Endothelial cell of umbilical vein (primary cell): ENCODE measurements around the gene PIP5K1A. TPM values are rescaled to one million over a fixed set of nuclear protein-coding genes. Genes with fewer than 3 reads are reported as not detected.
"Not testable (repeated sequence)": the region's sequence is repeated elsewhere in the genome, so short reads cannot be mapped to it uniquely, and the experiment has no call there.

Experiments
- BruUV-seq: library from RNA; stranded (reverse); fragments of 400-500 nt; replicated peaks from 2 replicates; lab custom pipeline; 2021; lab: Mats Ljungman, UMichigan
- CTCF ChIA-PET: fragments of 300-600, 350-600 bp; sonication (Branson Sonifier 250); formaldehyde crosslinking; loops from one replicate; lab custom pipeline; 2021; ENCODE audit warnings: antibody characterized with exemption, inconsistent platforms; lab: Charles Lee
- POLR2A ChIA-PET: fragments of 300-600, 350-600 bp; sonication (Branson Sonifier 250); formaldehyde crosslinking; loops from one replicate; lab custom pipeline; 2021; ENCODE audit warnings: antibody characterized with exemption, inconsistent platforms; lab: Charles Lee
- DNase-seq: peaks from one replicate; pipeline ENCODE4 v3.0.0-alpha.2; 2011; ENCODE audit warnings: low read depth, low spot score
- FAIRE-seq: peaks from 2 replicates; lab custom pipeline; 2011; peaks lifted over from hg19 to GRCh38; lab: Jason Lieb, UNC
- H2AFZ ChIP-seq: 2 replicates; pipeline ENCODE4 v1.6.0; 2012; ENCODE audit warnings: low read depth, low read length, control low read depth, inconsistent platforms
- H3K27ac ChIP-seq: 2 replicates; pipeline ENCODE4 v1.5.1; 2011; ENCODE audit warnings: low read depth, mild to moderate bottlenecking, control low read depth, low read length, moderate library complexity; ENCODE audit not compliant: insufficient read depth
- H3K27me3 ChIP-seq, 2 experiments: 2 replicates each; pipeline versions ENCODE4 v1.6.0 to v1.6.1; 2011; ENCODE audit warnings: low read length in 2 of 2, mixed read lengths in 1 of 2; ENCODE audit not compliant: control insufficient read depth in 2 of 2, insufficient read depth in 2 of 2
- H3K36me3 ChIP-seq, 2 experiments: 2 replicates in 1 of 2; 3 replicates in 1 of 2; pipeline ENCODE4 v1.5.1; 2011; ENCODE audit warnings: low read length in 2 of 2, mild to moderate bottlenecking in 1 of 2, moderate library complexity in 1 of 2; ENCODE audit not compliant: control insufficient read depth in 2 of 2, insufficient read depth in 2 of 2; ENCODE audit errors: extremely low read depth in 1 of 2
- H3K4me1 ChIP-seq: 3 replicates; pipeline ENCODE4 v1.5.1; 2011; ENCODE audit warnings: mild to moderate bottlenecking, low read length; ENCODE audit not compliant: control insufficient read depth, insufficient read depth; ENCODE audit errors: extremely low read depth
- H3K4me2 ChIP-seq: 2 replicates; pipeline ENCODE4 v1.6.1; 2011; ENCODE audit warnings: low read length, control low read depth, mixed read lengths; ENCODE audit not compliant: insufficient read depth
- H3K4me3 ChIP-seq, 3 experiments: fragments of 200-600 bp in 1 of 3; sonication (generic), shearing (Covaris generic) in 1 of 3; replicated peaks in 1 of 3; 2 replicates each; pipeline ENCODE4 v1.5.1; 2011 to 2016; ENCODE audit warnings: control low read depth in 3 of 3, low read length in 3 of 3, mild to moderate bottlenecking in 2 of 3, inconsistent platforms in 1 of 3, low read depth in 1 of 3, moderate library complexity in 1 of 3; ENCODE audit not compliant: insufficient read depth in 1 of 3
- H3K79me2 ChIP-seq: 2 replicates; pipeline ENCODE4 v1.6.0; 2012; ENCODE audit warnings: low read length, inconsistent platforms; ENCODE audit not compliant: control insufficient read depth, insufficient read depth
- H3K9ac ChIP-seq: replicated peaks from 2 replicates; pipeline ENCODE3; 2011; ENCODE audit warnings: low read length, control low read depth; ENCODE audit not compliant: insufficient read depth; ENCODE audit errors: extremely low read depth
- H3K9me1 ChIP-seq: replicated peaks from 3 replicates; pipeline ENCODE4 v1.6.0; 2011; ENCODE audit warnings: mild to moderate bottlenecking, low read length; ENCODE audit not compliant: control insufficient read depth, insufficient read depth; ENCODE audit errors: extremely low read depth
- H3K9me3 ChIP-seq: replicated peaks from 2 replicates; pipeline ENCODE4 v1.5.1; 2012; ENCODE audit warnings: low read length, inconsistent platforms; ENCODE audit not compliant: control insufficient read depth, insufficient read depth
- H4K20me1 ChIP-seq: replicated peaks from 2 replicates; pipeline ENCODE3; 2011; ENCODE audit warnings: mild to moderate bottlenecking, low read length; ENCODE audit not compliant: control insufficient read depth, insufficient read depth; ENCODE audit errors: extremely low read depth
- FOS ChIP-seq: IDR thresholded peaks from 2 replicates; pipeline ENCODE4 v1.6.1; 2011; ENCODE audit warnings: mild to moderate bottlenecking, low read length, moderate library complexity, borderline replicate concordance; ENCODE audit not compliant: insufficient read depth
- GATA2 ChIP-seq: IDR thresholded peaks from 2 replicates; pipeline ENCODE4 v1.7.0; 2011; ENCODE audit warnings: low read depth, mild to moderate bottlenecking, moderate library complexity, mixed read lengths, low read length; ENCODE audit not compliant: insufficient read length, insufficient read depth
- JUN ChIP-seq: IDR thresholded peaks from 2 replicates; pipeline ENCODE4 v1.6.1; 2011; ENCODE audit warnings: borderline replicate concordance, low read depth; ENCODE audit not compliant: insufficient read length, insufficient read depth
- MYC ChIP-seq: IDR thresholded peaks from one replicate; pipeline ENCODE4 v1.6.1; 2011; ENCODE audit warnings: mild to moderate bottlenecking, low read depth, low read length
- POLR2A ChIP-seq: IDR thresholded peaks from 2 replicates; pipeline ENCODE4 v1.6.1; 2012; ENCODE audit warnings: low read depth, mild to moderate bottlenecking, control low read depth, low read length
- POLR2AphosphoS5 ChIP-seq: IDR thresholded peaks from 2 replicates; pipeline ENCODE4 v1.6.1; 2012; ENCODE audit warnings: low read depth, mild to moderate bottlenecking, control low read depth, low read length, moderate library complexity; ENCODE audit not compliant: insufficient read depth
- dilution Hi-C: fragments of 300-500 bp; cut with MboI; formaldehyde crosslinking; loops from one replicate; pipeline ENCODE4 v1.15.0; 2019; ENCODE audit warnings: low sequenced_read_pairs; ENCODE audit not compliant: extremely low pct_ligation_motif_present
- intact Hi-C: fragments of 100-400 bp; cut with micrococcal nuclease; formaldehyde crosslinking; loops from one replicate; pipeline ENCODE4 v1.10.0; 2022
- polyA plus RNA-seq, 4 experiments: library from polyadenylated mRNA; depleted of rRNA in 3 of 4; stranded (reverse) in 3 of 4; unstranded in 1 of 4; fragments of >200 nt; gene quantifications; 2 replicates each; pipeline versions ENCODE4 v1.2.1 to v1.2.3, GENCODE V29; 2011 to 2012; ENCODE audit warnings: missing spikeins in 1 of 4
- total RNA-seq: library from RNA; stranded (reverse); gene quantifications from 2 replicates; pipeline ENCODE4 v1.2.3, GENCODE V29; 2021

Gene PIP5K1A
- total and polyA plus RNA-seq, 2 donors (not counting 3 experiments of a cell fraction or from before 2014, with no cell fraction given): 72.1 to 79.3 TPM

DNA sequence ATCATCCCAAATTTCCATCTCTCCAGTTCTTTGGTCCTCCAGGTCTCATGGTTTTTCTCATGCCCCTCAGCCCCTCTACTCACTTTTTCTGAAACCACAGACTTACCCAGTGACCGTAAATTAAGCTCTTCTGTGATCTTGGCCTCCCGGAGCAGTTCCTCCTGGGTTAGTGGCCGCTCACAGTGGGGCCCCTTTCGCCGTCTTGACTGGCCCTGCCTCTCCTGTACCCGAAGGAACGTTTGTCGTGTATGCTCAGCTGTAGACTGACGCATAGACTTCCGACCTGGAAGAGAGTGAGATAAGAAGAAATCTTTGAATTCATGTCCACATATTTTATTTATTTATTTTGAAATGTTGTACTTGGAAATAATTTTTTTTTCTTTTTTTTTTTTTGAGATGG, 14.1 kb upstream of the PIP5K1A start:
- no peak overlapping the region for H3K4me3 ChIP-seq
- POLR2A ChIA-PET: no interaction called here
- TF ChIP-seq FOS (no peak), GATA2 (no peak), JUN (no peak), MYC (no peak), POLR2AphosphoS5 (no peak)
- FAIRE-seq: no peak
- H3K9ac ChIP-seq: no peak overlapping the region
- peaks cover 8% of the 10 kb centered on the region for H3K4me1 ChIP-seq
- H4K20me1 ChIP-seq: no peaks in the 10 kb centered on the region
- H3K27me3 ChIP-seq: no peaks in the 10 kb centered on the region
- DNase-seq: no peak
- no peaks in the 10 kb centered on the region for H3K9me3 ChIP-seq
- no peak overlapping the region for H3K27ac ChIP-seq
- intact Hi-C loops (no loop called here), dilution Hi-C loops (no loop called here)
- peaks cover 15 to 17% of the 10 kb centered on the region in 2 experiments for H3K36me3 ChIP-seq
- H3K9me1 ChIP-seq: no peaks in the 10 kb centered on the region
- no TSS peak for BruUV-seq
- no peak overlapping the region for H2AFZ ChIP-seq
- H3K79me2 ChIP-seq: peaks cover 24% of the 10 kb centered on the region
- H3K4me2 ChIP-seq: no peak overlapping the region
- CTCF ChIA-PET: interaction anchor here (1.7 kb wide), 1 partner anchor 85 kb away, joined by 5 read pairs; no protein-coding TSS in a partner anchor

DNA sequence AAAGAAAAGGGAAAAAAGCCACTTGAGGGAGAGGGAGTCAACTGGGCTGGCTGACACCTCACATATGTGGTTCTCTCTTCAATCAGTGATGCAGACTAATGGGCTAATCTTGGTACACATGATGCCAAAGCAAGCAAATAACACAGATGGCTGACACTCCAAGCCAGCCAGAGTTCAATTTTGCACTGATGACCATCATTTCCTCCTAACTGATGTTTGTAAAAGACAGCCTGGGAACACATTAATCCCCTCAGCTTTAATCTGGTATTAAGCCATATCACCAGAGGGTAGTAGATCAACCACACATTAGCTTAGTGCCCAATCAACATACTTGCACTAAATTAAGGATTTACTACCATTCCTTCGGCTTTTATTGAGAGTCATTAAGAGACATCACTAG, 11.1 kb upstream of the PIP5K1A start:
- DNase-seq: no peak
- H3K27me3 ChIP-seq: no peaks in the 10 kb centered on the region
- H3K4me2 ChIP-seq: no peak overlapping the region
- ChIA-PET CTCF (no interaction called here), POLR2A (no interaction called here)
- peaks cover 10% of the 10 kb centered on the region for H3K4me1 ChIP-seq
- FAIRE-seq: no peak
- H3K27ac ChIP-seq: no peak overlapping the region
- no peaks in the 10 kb centered on the region for H4K20me1 ChIP-seq
- BruUV-seq: no TSS peak
- H2AFZ ChIP-seq: no peak overlapping the region
- peaks cover 7 to 11% of the 10 kb centered on the region in 2 experiments for H3K36me3 ChIP-seq
- peaks cover 31% of the 10 kb centered on the region for H3K79me2 ChIP-seq
- no peaks in the 10 kb centered on the region for H3K9me3 ChIP-seq
- dilution Hi-C loops (no loop called here), intact Hi-C loops (no loop called here)
- H3K4me3 ChIP-seq: no peak overlapping the region
- TF ChIP-seq GATA2 (no peak), POLR2A (no peak), POLR2AphosphoS5 (no peak), FOS (no peak)
- H3K9ac ChIP-seq: no peak overlapping the region
- H3K9me1 ChIP-seq: no peaks in the 10 kb centered on the region

DNA sequence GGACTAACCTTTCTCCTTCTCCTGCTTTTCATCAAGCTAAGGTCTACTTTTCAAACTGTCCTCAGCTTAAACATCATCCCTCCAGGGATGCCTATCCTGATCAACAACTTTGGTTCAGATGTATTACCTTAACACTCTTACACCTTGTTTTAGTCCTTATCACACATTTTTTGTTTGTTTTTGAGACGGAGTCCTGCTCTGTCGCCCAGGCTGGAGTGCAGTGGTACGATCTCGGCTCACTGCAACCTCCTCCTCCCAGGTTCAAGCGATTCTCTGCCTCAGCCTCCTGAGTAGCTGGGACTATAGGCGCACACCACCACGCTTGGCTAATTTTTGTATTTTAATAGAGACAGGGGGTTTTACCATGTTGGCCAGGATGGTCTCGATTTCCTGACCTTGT, 9.7 kb upstream of the PIP5K1A start:
- CTCF ChIA-PET: interaction anchor here (0.8 to 1.1 kb wide), 2 partner anchors 13 to 89 kb away, joined by 3 to 4 read pairs; partner anchors contain the start of gene TMOD4
- H3K9me3 ChIP-seq, H3K27me3 ChIP-seq, dilution Hi-C loops, H3K36me3 ChIP-seq, POLR2A ChIA-PET, FAIRE-seq, intact Hi-C loops, BruUV-seq, H3K9me1 ChIP-seq, H3K9ac ChIP-seq, H3K27ac ChIP-seq, H2AFZ ChIP-seq, H4K20me1 ChIP-seq, DNase-seq: not testable (repeated sequence)
- Histone ChIP-seq H3K4me2 (peak overlapping the region; percentile 98), H3K4me3 (peak overlapping the region in 1 of 3 experiments; percentile 97), H3K4me1 (peaks cover 10% of the 10 kb centered on the region), H3K79me2 (peaks cover 31% of the 10 kb centered on the region)
